Neural progenitor cell (in vitro differentiated cells): ENCODE results near the gene FZD8.

Source experiments
- CTCF ChIP-seq: fragments of 200-600 bp; sonication (generic); IDR thresholded peaks from 2 replicates; pipeline ENCODE4 v1.5.1; 2017; ENCODE audit warnings: antibody characterized with exemption, mild to moderate bottlenecking
- EZH2 ChIP-seq: fragments of 200-600 bp; sonication (generic); IDR thresholded peaks from 2 replicates; pipeline ENCODE4 v1.6.1; 2017; ENCODE audit warnings: antibody characterized with exemption, mild to moderate bottlenecking, moderate library complexity
- EZH2phosphoT487 ChIP-seq: fragments of 200-600 bp; sonication (generic); IDR thresholded peaks from 2 replicates; pipeline ENCODE4 v1.6.1; 2017; ENCODE audit warnings: antibody characterized with exemption

- TF ChIP-seq CTCF (no peak), EZH2 (no peak), EZH2phosphoT487 (no peak)
These were observed 658 bp upstream of the FZD8 start for GRCh38 chr10:35642793-35643114.
